Ovary (tissue), 9 donors: ENCODE measurements around the gene OTOP3. TPM values are rescaled to one million over a fixed set of nuclear protein-coding genes. Genes with fewer than 3 reads are reported as not detected.

Source experiments
- DNase-seq, 5 donors: peaks; one replicate each; pipeline ENCODE4 v3.0.0-alpha.2; 2019 to 2020
- H3K27ac ChIP-seq, 2 donors: fragments of 200-600 bp; one replicate each; pipeline versions ENCODE4 v1.5.1 to v1.8.0; 2019 to 2022
- H3K27me3 ChIP-seq: fragments of 200-600 bp; one replicate; pipeline ENCODE4 v1.8.0; 2022
- H3K36me3 ChIP-seq: fragments of 200-600 bp; sonication (generic); one replicate; pipeline ENCODE4 v1.5.1; 2019
- H3K4me1 ChIP-seq: one replicate; pipeline ENCODE4 v1.8.1; 2013; ENCODE audit warnings: mild to moderate bottlenecking, moderate library complexity; ENCODE audit not compliant: insufficient read depth
- H3K4me3 ChIP-seq: fragments of 200-600 bp; sonication (generic); one replicate; pipeline ENCODE4 v1.5.1; 2017
- H3K9me3 ChIP-seq, 2 donors: fragments of 200-600 bp in 1 of 2; sonication (generic) in 1 of 2; one replicate each; pipeline versions ENCODE4 v1.5.1 to v1.8.1; 2013 to 2019; ENCODE audit warnings: mild to moderate bottlenecking in 1 of 2, moderate library complexity in 1 of 2
- CTCF ChIP-seq, 3 donors: fragments of 450-650 bp in 2 of 3; fragments of 200-600 bp in 1 of 3; IDR thresholded peaks; one replicate each; pipeline versions ENCODE4 v1.5.1 to v1.8.0; 2016 to 2022; ENCODE audit warnings: antibody characterized with exemption in 3 of 3, mild to moderate bottlenecking in 1 of 3
- EP300 ChIP-seq: sonication (generic); formaldehyde crosslinking; IDR thresholded peaks from one replicate; pipeline ENCODE4 v1.6.1; 2017; ENCODE audit warnings: antibody characterized with exemption
- POLR2A ChIP-seq: fragments of 450-650 bp; IDR thresholded peaks from one replicate; pipeline ENCODE4 v1.6.1; 2017; ENCODE audit warnings: antibody characterized with exemption, mild to moderate bottlenecking, moderate library complexity
- WGBS, 3 donors: extraction: QIAGEN DNeasy Blood & Tissue Kit in 1 of 3; methylation state at CpG; one replicate each; pipeline versions ENCODE4 v1.1.5 to v1.1.7; 2013 to 2017; 5-methylcytosine and 5-hydroxymethylcytosine counted together
- intact Hi-C, 4 donors: fragments of 100-400 bp; cut with DNase I; formaldehyde crosslinking; loops; one replicate each; pipeline versions ENCODE4 v1.11.0 to v1.15.1; 2022 to 2023
- polyA plus RNA-seq, 2 donors: library from polyadenylated mRNA; stranded (reverse); fragments of 200-250 nt in 1 of 2; fragments of 350-450 nt in 1 of 2; fragmentation: Illumina TruSeq in 1 of 2; extraction: RNeasy Lipid Tissue Mini Kit (QIAGEN cat#74804) in 1 of 2; gene quantifications; one replicate each; pipeline ENCODE4 v1.2.3, GENCODE V29; 2013 to 2014
- total RNA-seq, 7 donors: library from RNA; depleted of rRNA in 2 of 7; stranded (reverse); fragments of >200 nt in 2 of 7; fragmentation: NEBNext Ultra II Directional in 3 of 7; extraction: Animal tissue kit (Norgen Biotek cat#: 25700) in 3 of 7; gene quantifications; one replicate each; pipeline versions ENCODE4 v1.1.0 to v1.2.4, GENCODE V29; 2016 to 2023
- donor health status: DM: no; HTN: no; CAD: no; lungs with moderate emphysema.
- donor health status: DM: no; HTN: no; CAD: no.
- donor health status: Bipolar disorder and iron deficiency.
- donor health status: DM: yes; HTN: yes; CAD: no.
- donor health status: DM: no; HTN: no; CAD: no.
- donor health status: DM: yes; HTN: yes; CAD: no.

The OTOP3 gene
- total and polyA plus RNA-seq, 9 donors: not detected

- H3K9me3 ChIP-seq: no peaks in the 10 kb centered on the region
- H3K4me1 ChIP-seq: peaks cover 6% of the 10 kb centered on the region
- intact Hi-C loops: no loop called here
- no peak for DNase-seq
- H3K36me3 ChIP-seq: no peaks in the 10 kb centered on the region
- WGBS, 3 donors: 68 to 82% (median 79%) methylated on average over 5 of the region's 5 CpGs
- no peak overlapping the region for H3K4me3 ChIP-seq
- H3K27me3 ChIP-seq: no peaks in the 10 kb centered on the region
- H3K27ac ChIP-seq: no peak overlapping the region
- TF ChIP-seq EP300 (no peak), CTCF (IDR thresholded peaks at IDR 0.05) (no peak), POLR2A (no peak)
Observed at GRCh38 chr17:74918906-74919305, 16.8 kb upstream of the OTOP3 start.

GRCh38 chr17:74919440-74920305 lies 16.0 kb upstream of the OTOP3 start:
- no peak overlapping the region for H3K4me3 ChIP-seq
- H3K9me3 ChIP-seq: no peaks in the 10 kb centered on the region
- TF ChIP-seq POLR2A (no peak), EP300 (no peak), CTCF (IDR thresholded peaks at IDR 0.05) (no peak)
- H3K36me3 ChIP-seq: no peaks in the 10 kb centered on the region
- H3K27ac ChIP-seq: no peak overlapping the region
- H3K27me3 ChIP-seq: no peaks in the 10 kb centered on the region
- WGBS, 3 donors: 78 to 85% (median 84%) methylated on average over 44 to 67 of the region's 67 CpGs
- intact Hi-C loops: no loop called here
- DNase-seq: no peak
- peaks cover 6% of the 10 kb centered on the region for H3K4me1 ChIP-seq

GRCh38 chr17:74920306-74920620 lies 15.4 kb upstream of the OTOP3 start:
- Histone ChIP-seq H3K4me3 (no peak overlapping the region), H3K4me1 (peaks cover 6% of the 10 kb centered on the region), H3K27me3 (no peaks in the 10 kb centered on the region), H3K9me3 (no peaks in the 10 kb centered on the region), H3K27ac (no peak overlapping the region), H3K36me3 (no peaks in the 10 kb centered on the region)
- TF ChIP-seq EP300 (no peak), CTCF (IDR thresholded peaks at IDR 0.05) (no peak), POLR2A (no peak)
- DNase-seq: no peak
- intact Hi-C loops: no loop called here
- WGBS, 3 donors: 90 to 94% (median 92%) methylated on average over 27 of the region's 27 CpGs

- WGBS, 3 donors: 72 to 76% (median 74%) methylated on average over 6 of the region's 6 CpGs
- Histone ChIP-seq H3K27me3 (peaks cover 2% of the 10 kb centered on the region), H3K9me3 (no peaks in the 10 kb centered on the region), H3K27ac (no peak overlapping the region), H3K4me3 (no peak overlapping the region), H3K36me3 (no peaks in the 10 kb centered on the region), H3K4me1 (peaks cover 6% of the 10 kb centered on the region)
- no peak for DNase-seq
- intact Hi-C loops: no loop called here
- TF ChIP-seq EP300: no peak
- no peak for TF ChIP-seq POLR2A
- no peak for TF ChIP-seq CTCF (IDR thresholded peaks at IDR 0.05)
Observed at GRCh38 chr17:74920642-74921025, 15.1 kb upstream of the OTOP3 start.
